GM21390 (cell line): Measurements from ENCODE around the gene AGPAT4.
A peak's percentile ranks its signal among the peaks of the same experiment; 100 is the strongest.

Experiments
- ATAC-seq: cut with Tn5 transposase; IDR thresholded peaks from one replicate; pipeline ENCODE4 v1.9.1; 2021; ENCODE audit not compliant: unreplicated experiment

Gene AGPAT4

DNA sequence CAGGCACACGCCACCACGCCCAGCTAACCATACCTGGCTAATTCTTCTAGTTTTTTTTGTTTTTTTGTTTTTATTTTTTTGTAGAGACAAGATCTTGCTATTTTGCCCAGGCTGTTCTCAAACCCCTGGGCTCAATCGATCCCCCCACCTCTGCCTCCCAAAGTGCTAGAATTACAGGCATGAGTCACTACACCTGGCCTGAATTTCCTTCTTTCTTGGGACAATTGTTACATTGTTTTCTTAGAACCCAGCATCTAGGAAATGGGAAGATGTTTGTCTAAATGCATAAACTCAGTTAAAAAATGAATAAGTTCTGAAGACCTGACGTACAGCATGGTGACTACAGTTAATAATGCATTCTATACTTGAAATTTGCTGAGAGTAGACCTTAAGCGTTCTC is 10.8 kb upstream of the AGPAT4 start:
- no peak for ATAC-seq

DNA sequence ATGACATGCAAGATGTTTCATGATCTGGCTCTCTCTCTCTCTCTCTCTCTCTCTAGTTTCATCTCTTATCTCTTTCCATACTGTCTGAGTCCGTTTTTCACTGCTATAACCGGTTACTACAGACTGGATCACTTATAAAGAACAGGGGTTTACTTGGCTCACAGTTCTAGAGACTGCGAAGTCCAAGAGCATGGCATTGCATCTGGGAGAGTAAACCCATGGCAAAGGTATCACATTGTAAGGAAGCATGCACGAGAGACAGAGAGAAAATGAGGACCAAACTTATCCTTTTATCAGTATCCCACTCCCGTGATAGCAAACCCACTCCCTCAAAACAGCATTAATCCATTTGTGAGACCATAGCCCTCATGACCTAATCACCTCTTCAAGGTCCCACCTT is 7.2 kb upstream of the AGPAT4 start:
- no peak for ATAC-seq

DNA sequence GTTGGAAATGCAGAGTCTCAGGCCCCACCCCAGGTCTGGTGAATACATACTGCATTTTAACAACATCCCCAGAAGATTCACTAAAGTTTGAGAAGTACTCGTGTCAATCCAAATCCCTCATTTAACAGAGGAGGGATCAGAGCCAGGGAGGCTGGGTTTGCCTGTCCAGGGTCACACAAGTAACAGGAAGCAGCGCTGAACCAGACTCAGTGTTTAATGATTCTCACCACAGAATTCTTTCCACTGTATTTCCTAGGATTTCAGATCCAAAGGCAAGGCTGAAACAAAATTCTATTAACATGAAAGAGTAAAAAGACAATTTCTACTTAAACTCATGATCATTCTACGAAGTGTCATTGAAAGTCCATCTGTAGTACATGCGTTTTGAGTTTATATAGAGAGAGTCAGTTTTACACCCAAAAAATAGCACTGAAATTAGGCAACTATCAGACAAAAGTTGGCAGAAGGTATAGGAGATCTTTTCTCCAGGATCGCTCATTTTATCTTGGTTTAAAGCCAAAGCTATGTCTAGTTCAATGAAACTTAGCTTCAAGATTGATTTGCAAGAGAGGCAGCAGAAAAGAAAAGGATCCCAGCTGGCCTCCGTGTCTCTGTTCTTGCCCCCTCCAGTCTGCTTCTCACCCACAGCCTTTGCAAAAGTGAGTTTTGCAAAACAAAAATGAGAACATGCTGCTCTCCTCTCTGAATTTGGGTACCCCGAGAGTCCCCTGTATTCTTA is 6.0 kb upstream of the AGPAT4 start:
- no peak for ATAC-seq

DNA sequence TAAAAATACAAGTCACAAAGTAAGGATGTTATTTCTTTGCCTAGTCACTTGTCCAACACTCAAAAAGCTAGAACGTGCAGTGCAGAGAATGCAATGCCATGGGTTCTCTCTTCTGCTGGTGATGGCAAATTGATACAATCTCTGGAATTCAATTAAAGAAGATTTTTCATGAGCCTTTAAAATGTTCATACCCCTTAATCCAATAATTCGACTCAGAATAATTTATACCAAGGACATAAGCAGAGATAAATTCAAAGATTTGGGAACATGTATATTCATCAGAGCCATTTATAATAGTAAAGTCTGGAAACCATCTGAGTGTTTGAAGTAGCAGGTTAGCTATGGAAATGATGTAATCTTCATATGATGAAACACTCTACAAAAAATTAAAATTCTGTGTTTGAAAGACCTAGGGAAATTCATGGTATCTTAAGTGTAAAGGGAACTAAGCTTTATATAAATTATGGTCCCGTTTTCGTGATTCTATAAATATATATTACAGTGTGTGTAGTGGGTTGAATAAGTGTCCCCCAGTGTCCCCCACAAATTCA is 2.8 kb upstream of the AGPAT4 start:
- ATAC-seq: no peak

- ATAC-seq: no peak
Observed at GRCh38 chr6:161274898-161275297, 1.0 kb upstream of the AGPAT4 start.

DNA sequence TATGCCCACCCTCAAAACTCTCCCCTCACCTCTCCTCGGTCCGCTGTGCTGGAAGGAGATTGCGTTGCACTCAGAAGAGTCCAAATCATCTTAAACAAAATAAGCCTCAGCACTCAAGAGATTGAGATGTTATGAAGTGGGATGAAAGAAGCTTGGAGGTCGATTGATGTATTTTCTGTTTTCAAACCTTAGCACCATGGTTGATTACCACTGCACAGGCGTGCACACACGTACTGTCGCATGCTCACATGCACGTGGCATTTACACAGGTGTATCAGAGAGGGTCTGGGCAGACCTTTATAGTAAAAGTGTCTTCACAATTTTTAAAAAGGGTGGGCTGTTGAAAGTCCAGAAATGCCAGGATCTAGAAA is 612 bp upstream of the AGPAT4 start:
- no peak for ATAC-seq

- ATAC-seq: peak; percentile 4
Observed at GRCh38 chr6:161273274-161273751, 548 bp downstream of the AGPAT4 start.

DNA sequence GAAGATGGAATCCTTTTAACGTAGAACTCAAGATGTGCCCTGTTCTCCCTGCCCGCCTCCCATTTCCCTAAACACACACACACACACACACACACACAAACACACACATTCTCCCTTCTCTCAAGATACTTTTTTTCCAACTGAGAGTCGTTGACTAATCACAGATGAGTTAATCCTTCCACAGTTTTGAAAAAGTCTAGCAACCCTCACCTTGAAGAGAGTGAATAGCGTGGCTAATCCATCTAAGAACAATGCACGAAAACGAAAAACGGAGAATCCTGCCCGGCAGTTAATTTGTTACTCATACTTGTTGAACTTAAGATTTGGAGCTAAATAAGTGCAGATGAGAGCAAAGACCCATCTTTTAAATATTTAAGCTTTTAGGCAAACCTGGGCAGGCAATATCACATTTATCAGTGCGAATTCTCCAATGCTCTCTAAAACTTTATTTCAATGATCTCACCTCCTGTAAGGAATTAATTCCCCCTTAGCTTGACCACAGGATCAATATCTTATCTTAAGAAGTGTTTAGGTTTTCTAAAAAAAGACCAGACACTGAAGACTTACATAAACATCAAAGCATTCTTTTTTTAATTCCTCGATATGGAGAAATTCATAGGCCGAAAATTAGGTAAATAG is 1.1 kb downstream of the AGPAT4 start:
- no peak for ATAC-seq

DNA sequence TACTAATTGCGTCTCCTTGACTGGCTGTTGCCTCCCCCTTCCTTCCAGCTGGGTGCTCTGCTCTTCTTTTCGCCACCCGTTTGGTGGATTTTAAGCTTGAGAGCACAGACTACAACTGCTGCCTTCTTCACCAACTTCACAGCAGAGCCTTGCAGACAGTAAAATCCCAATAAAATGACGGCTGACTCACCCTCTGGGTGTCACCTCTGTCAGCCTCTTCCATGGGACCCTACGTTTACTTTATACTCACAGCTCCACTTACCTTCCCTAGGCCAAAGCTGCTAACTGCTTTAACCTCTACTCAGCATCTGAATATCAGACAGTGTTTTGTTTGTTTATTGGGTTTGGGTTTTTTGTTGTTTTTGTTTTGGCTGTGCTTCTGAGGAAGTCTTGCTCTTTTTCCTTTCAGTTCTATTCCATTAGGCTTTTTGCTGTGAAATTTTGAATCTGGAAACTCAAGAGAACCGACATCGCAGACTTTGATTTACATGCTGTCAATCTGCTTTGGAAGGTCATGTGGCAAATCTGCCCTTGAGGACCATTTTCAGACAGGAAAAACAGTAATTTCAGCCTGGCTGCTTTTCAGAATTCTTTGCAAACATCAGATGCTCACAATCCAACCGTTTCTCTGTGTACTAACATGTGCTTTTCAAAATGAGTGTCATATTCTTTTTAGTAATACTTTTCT is 2.4 kb downstream of the AGPAT4 start:
- no peak for ATAC-seq

- no peak for ATAC-seq
Observed at GRCh38 chr6:161270116-161270515, 3.7 kb downstream of the AGPAT4 start.

DNA sequence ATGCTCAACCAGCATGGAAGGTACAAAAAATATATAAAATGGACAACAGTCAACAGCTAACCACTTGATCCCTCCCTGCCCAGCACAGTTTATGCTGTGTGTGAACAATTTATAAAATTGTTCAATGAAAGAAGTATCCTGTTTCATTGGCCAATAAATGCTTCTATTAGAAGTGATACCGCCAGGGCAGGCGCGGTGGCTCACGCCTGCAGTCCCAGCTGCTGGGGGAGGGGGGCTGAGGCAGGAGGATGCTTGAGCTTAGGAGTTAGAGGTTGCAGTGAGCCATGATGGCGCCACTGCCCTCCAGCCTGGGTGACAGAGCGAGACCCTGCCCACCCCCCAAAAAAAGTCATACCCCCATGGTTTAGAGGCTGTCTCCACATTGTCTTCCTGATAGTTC is 4.6 kb downstream of the AGPAT4 start:
- no peak for ATAC-seq

GRCh38 chr6:161268531-161269210 is 5.2 kb downstream of the AGPAT4 start:
- no peak for ATAC-seq

DNA sequence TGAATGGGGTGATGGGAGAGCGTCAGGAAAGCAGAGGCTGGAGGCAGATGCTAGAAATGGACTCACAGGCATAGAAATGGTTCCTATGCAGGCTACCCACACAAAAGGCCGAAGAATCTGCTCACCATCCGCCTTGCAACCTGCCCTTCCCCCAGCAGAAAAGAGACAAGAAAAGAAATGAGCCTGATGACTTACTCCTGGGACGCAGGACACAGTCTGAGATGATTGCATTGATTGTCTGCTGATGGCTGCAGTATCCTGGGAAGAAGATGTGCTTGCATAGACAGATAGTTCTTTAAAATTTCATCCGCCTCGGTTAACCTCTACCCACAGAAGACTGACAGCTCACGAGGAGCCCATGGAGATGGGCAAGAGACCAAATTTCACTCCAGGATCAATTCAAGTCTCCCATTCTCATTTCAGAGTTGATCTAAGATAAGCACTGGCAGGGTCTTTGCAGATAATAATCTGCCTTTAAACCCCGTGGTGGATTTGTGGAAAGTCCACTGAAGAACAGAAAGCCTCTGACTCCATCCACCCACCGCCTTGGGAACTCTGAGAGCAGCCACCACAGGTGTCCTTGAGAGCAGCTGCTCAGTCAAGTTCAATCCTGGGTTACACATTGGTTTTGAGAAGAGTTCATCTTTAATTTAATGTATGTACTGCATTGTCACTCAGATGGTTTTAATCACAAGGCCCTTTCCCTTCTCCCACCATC is 7.2 kb downstream of the AGPAT4 start:
- ATAC-seq: no peak

DNA sequence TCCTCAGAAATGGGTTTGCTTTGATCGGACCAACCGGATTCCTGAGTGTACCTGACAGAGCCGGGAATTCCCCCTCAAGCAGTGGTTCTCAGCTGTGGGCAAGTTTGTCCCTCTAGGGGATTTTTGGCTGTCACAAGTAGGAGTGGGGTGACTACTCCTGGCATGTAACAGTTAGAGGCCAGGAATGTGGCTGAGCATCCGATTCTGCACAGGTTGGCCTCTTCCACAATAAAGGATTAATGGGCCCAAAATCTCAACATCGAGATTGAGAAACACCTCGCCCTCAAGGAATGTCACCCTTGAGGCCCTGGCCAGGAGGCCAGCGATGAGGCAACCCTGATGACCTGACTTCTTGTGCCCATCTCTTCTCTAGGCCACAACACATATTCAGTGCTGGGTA is 7.9 kb downstream of the AGPAT4 start:
- ATAC-seq: no peak

GRCh38 chr6:161265554-161265953 is 8.3 kb downstream of the AGPAT4 start:
- ATAC-seq: no peak

GRCh38 chr6:161264181-161264580 is 9.7 kb downstream of the AGPAT4 start:
- no peak for ATAC-seq

DNA sequence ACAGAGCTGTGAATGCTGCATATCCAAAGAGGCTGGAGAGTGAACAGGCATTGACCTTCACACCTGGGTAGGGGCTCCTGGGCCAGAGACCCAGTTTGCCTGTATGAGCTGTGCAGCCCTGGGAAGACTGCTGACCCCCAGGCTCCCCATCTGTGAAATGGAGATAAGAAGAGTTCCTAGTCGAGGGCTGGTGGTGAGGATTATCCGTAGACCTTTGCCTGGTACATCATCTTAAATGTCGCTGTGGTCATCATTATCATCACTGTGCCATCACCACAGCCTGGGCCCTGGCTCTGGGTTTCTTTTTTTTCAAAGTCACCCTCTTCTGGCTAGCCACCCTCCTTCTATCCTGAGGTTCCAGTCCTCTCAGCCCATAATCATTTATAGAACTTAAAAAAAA is 12.0 kb downstream of the AGPAT4 start:
- ATAC-seq: no peak

GRCh38 chr6:161261325-161261724 is 12.5 kb downstream of the AGPAT4 start:
- ATAC-seq: no peak

- no peak for ATAC-seq
Observed at GRCh38 chr6:161259302-161259701, 14.6 kb downstream of the AGPAT4 start.

- ATAC-seq: no peak
Observed at GRCh38 chr6:161257793-161258457, 15.9 kb downstream of the AGPAT4 start.
